Measurements from ENCODE around the gene FEZ2.

DNA sequence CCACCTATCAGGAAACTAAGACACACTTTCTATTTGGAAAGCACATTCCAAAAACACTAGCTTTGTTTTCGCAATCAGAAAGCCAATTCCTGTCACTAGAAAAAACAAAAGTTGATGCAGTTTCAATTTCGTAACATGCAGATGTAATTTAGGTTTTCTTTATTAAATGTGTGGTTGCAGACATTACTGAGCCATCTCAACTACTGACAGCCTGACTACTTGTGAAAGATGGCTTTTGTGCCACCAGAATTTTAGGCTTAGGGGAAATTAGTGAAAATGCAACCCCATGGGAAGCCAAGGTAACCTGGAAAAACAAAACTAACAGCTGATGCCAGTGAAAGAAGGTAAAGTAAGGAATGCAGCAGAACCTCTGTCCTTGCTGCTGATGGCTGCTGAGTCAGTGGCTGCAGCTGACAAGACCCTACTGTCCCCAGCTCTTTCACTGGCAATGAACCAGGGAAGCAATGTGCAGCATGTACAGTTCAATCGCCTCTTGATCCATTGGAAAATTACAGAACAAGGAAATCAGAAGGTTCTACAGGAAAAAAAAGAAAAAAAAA is 34.9 kb downstream of the FEZ2 start:
- TF ChIP-seq, protein P1, sequence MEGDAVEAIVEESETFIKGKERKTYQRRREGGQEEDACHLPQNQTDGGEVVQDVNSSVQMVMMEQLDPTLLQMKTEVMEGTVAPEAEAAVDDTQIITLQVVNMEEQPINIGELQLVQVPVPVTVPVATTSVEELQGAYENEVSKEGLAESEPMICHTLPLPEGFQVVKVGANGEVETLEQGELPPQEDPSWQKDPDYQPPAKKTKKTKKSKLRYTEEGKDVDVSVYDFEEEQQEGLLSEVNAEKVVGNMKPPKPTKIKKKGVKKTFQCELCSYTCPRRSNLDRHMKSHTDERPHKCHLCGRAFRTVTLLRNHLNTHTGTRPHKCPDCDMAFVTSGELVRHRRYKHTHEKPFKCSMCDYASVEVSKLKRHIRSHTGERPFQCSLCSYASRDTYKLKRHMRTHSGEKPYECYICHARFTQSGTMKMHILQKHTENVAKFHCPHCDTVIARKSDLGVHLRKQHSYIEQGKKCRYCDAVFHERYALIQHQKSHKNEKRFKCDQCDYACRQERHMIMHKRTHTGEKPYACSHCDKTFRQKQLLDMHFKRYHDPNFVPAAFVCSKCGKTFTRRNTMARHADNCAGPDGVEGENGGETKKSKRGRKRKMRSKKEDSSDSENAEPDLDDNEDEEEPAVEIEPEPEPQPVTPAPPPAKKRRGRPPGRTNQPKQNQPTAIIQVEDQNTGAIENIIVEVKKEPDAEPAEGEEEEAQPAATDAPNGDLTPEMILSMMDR (IDR thresholded peaks at IDR 0.05; ENCODE audit: low read depth, low read length), result no peak
- no peak for TF ChIP-seq EZH2phosphoT487 (IDR thresholded peaks at IDR 0.05; ENCODE audit: low read depth)
